SK-N-MC (cell line): ENCODE measurements around the gene SRPRB.

ENCODE experiments used
- EZH2 ChIP-seq: fragments of 200-600 bp; sonication (generic); IDR thresholded peaks from one replicate; pipeline ENCODE4 v1.6.1; 2017; ENCODE audit warnings: antibody characterized with exemption
- POLR2AphosphoS5 ChIP-seq: IDR thresholded peaks from 2 replicates; pipeline ENCODE4 v1.6.1; 2012; ENCODE audit warnings: mild to moderate bottlenecking, low read depth, low read length, borderline replicate concordance

- TF ChIP-seq POLR2AphosphoS5 (no peak), EZH2 (no peak)
Measured at GRCh38 chr3:133868758-133869475, 63.3 kb downstream of the SRPRB start.
